Testis (tissue), 2 donors: ENCODE results near the gene MYG1.

Source experiments
- POLR2A ChIP-seq: fragments of 450-650 bp; IDR thresholded peaks from one replicate; pipeline ENCODE4 v1.6.1; 2017; ENCODE audit warnings: antibody characterized with exemption, mild to moderate bottlenecking, moderate library complexity
- TF ChIP-seq, protein P1 (sequence below), 3 experiments: fragments of 450-650 bp in 2 of 3; fragments of 200-600 bp in 1 of 3; sonication (generic) in 1 of 3; IDR thresholded peaks; one replicate each; pipeline ENCODE4 v1.5.1; 2016 to 2019; ENCODE audit warnings: antibody characterized with exemption in 3 of 3, mild to moderate bottlenecking in 2 of 3, moderate library complexity in 1 of 3

GRCh38 chr12:53330671-53331070, 31.2 kb downstream of the MYG1 start:
- no peak for TF ChIP-seq POLR2A
- TF ChIP-seq, protein P1, sequence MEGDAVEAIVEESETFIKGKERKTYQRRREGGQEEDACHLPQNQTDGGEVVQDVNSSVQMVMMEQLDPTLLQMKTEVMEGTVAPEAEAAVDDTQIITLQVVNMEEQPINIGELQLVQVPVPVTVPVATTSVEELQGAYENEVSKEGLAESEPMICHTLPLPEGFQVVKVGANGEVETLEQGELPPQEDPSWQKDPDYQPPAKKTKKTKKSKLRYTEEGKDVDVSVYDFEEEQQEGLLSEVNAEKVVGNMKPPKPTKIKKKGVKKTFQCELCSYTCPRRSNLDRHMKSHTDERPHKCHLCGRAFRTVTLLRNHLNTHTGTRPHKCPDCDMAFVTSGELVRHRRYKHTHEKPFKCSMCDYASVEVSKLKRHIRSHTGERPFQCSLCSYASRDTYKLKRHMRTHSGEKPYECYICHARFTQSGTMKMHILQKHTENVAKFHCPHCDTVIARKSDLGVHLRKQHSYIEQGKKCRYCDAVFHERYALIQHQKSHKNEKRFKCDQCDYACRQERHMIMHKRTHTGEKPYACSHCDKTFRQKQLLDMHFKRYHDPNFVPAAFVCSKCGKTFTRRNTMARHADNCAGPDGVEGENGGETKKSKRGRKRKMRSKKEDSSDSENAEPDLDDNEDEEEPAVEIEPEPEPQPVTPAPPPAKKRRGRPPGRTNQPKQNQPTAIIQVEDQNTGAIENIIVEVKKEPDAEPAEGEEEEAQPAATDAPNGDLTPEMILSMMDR (IDR thresholded peaks at IDR 0.05) = no peak
